ENCODE measurements around the gene TCAF1.

GRCh38 chr7:143929224-143929920 is 27.4 kb upstream of the TCAF1 start:
- TF ChIP-seq EZH2 (optimal IDR thresholded peaks at IDR 0.05; ENCODE audit: low read depth, low read length) (no peak), EZH2phosphoT487 (IDR thresholded peaks at IDR 0.05; ENCODE audit: low read length) (no peak)
